Liver (tissue), 9 donors: ENCODE measurements around the gene INTS4. TPM values are rescaled to one million over a fixed set of nuclear protein-coding genes. Genes with fewer than 3 reads are reported as not detected.
"Not testable (repeated sequence)": the region's sequence is repeated elsewhere in the genome, so short reads cannot be mapped to it uniquely, and the experiment has no call there.

Experiments
- DNase-seq: peaks from one replicate; pipeline ENCODE4 v3.0.0-alpha.2; 2017; ENCODE audit warnings: low spot score
- H3K27ac ChIP-seq, 2 donors: one replicate each; pipeline ENCODE4 v1.7.0; 2013; ENCODE audit warnings: inconsistent platforms in 2 of 2, low read length in 2 of 2, control low read depth in 1 of 2, low read depth in 1 of 2, mild to moderate bottlenecking in 1 of 2
- H3K27me3 ChIP-seq, 4 donors: one replicate each; pipeline versions ENCODE4 v1.6.1 to v1.7.0; 2013; ENCODE audit warnings: low read length in 3 of 4, inconsistent platforms in 1 of 4, mild to moderate bottlenecking in 1 of 4, moderate library complexity in 1 of 4; ENCODE audit not compliant: control insufficient read depth in 4 of 4, insufficient read depth in 4 of 4
- H3K36me3 ChIP-seq, 4 donors: one replicate each; pipeline versions ENCODE4 v1.6.1 to v1.7.0; 2013; ENCODE audit warnings: low read length in 3 of 4, mild to moderate bottlenecking in 3 of 4, low read depth in 1 of 4, moderate library complexity in 1 of 4; ENCODE audit not compliant: control insufficient read depth in 4 of 4, insufficient read depth in 3 of 4
- H3K4me1 ChIP-seq, 4 donors: one replicate each; pipeline versions ENCODE4 v1.6.1 to v1.7.0; 2013; ENCODE audit warnings: low read length in 3 of 4, mild to moderate bottlenecking in 3 of 4, moderate library complexity in 1 of 4; ENCODE audit not compliant: control insufficient read depth in 4 of 4, insufficient read depth in 4 of 4
- H3K4me3 ChIP-seq, 3 donors: one replicate each; pipeline versions ENCODE4 v1.6.1 to v1.7.0; 2013; ENCODE audit warnings: low read length in 3 of 3, control low read depth in 1 of 3, low read depth in 1 of 3, mild to moderate bottlenecking in 1 of 3
- H3K9ac ChIP-seq, 2 donors: one replicate each; pipeline ENCODE4 v1.7.0; 2013; ENCODE audit warnings: low read length in 2 of 2, mild to moderate bottlenecking in 2 of 2, moderate library complexity in 2 of 2, control low read depth in 1 of 2, low read depth in 1 of 2
- H3K9me3 ChIP-seq, 4 donors: one replicate each; pipeline versions ENCODE4 v1.6.1 to v1.7.0; 2013; ENCODE audit warnings: low read length in 3 of 4; ENCODE audit not compliant: control insufficient read depth in 4 of 4
- ATF3 ChIP-seq: IDR thresholded peaks from 2 replicates; pipeline ENCODE4 v1.6.1; 2016; ENCODE audit warnings: antibody characterized with exemption
- EGR1 ChIP-seq, 2 donors: IDR thresholded peaks; 2 replicates each; pipeline ENCODE4 v1.6.1; 2016 to 2018; ENCODE audit warnings: antibody characterized with exemption in 2 of 2, low read depth in 2 of 2
- HNF4G ChIP-seq: IDR thresholded peaks from 2 replicates; pipeline ENCODE4 v1.6.1; 2016; ENCODE audit warnings: antibody characterized with exemption
- JUND ChIP-seq, 2 donors: IDR thresholded peaks; 2 replicates each; pipeline ENCODE4 v1.6.1; 2016; ENCODE audit warnings: antibody characterized with exemption in 2 of 2
- MAX ChIP-seq: IDR thresholded peaks from 2 replicates; pipeline ENCODE4 v1.6.1; 2016; ENCODE audit warnings: antibody characterized with exemption
- NR2F2 ChIP-seq: IDR thresholded peaks from 2 replicates; pipeline ENCODE4 v1.6.1; 2016; ENCODE audit warnings: antibody characterized with exemption
- REST ChIP-seq: IDR thresholded peaks from 2 replicates; pipeline ENCODE4 v1.6.1; 2016; ENCODE audit warnings: antibody characterized with exemption, mild to moderate bottlenecking
- RXRA ChIP-seq, 2 donors: IDR thresholded peaks; 2 replicates each; pipeline ENCODE4 v1.6.1; 2017 to 2018; ENCODE audit warnings: antibody characterized with exemption in 2 of 2, mild to moderate bottlenecking in 1 of 2
- TAF1 ChIP-seq: conservative IDR thresholded peaks from 2 replicates; pipeline ENCODE4 v1.6.1; 2016; ENCODE audit warnings: antibody characterized with exemption, mild to moderate bottlenecking
- WGBS: extraction: QIAGEN DNeasy Blood & Tissue Kit; methylation state at CpG from one replicate; pipeline ENCODE4 v1.1.7; 2013; 5-methylcytosine and 5-hydroxymethylcytosine counted together
- polyA plus RNA-seq, 2 donors: library from polyadenylated mRNA; stranded (reverse) in 1 of 2; unstranded in 1 of 2; fragments of 200-250 nt in 1 of 2; fragments of >200 nt in 1 of 2; fragmentation: Nextera tagmentation in 1 of 2; extraction: Ambion mirVana in 1 of 2; gene quantifications; one replicate each; pipeline versions ENCODE4 v1.2.1 to v1.2.3, GENCODE V29; 2013 to 2015
- total RNA-seq, 2 donors: library from RNA; depleted of rRNA; stranded (reverse); fragments of >200 nt; gene quantifications; one replicate each; pipeline ENCODE4 v1.2.3, GENCODE V29; 2014
- donor health status: healthy.
- donor health status: healthy.
- donor health status: healthy.
- donor health status: healthy.
- donor health status: healthy.

The INTS4 gene
- total and polyA plus RNA-seq, 4 donors, result 7.9 to 19.1 (median 15.0) TPM

- TF ChIP-seq ATF3, result no peak
- no peak for TF ChIP-seq TAF1
- Histone ChIP-seq H3K4me1 (no peaks in the 10 kb centered on the region), H3K36me3 (peaks cover 4 to 14% (median 6%) of the 10 kb centered on the region in 4 donors), H3K4me3 (no peak overlapping the region), H3K9ac (no peak overlapping the region), H3K27ac (no peak overlapping the region), H3K9me3 (peaks cover 2 to 7% (median 5%) of the 10 kb centered on the region in 4 donors), H3K27me3 (no peaks in the 10 kb centered on the region)
- over 99% methylated on average over 2 of the region's 2 CpGs for WGBS
- DNase-seq, result no peak
Observed at GRCh38 chr11:77854838-77855237, 139.6 kb downstream of the INTS4 start.

GRCh38 chr11:77851503-77851902, 143.0 kb downstream of the INTS4 start:
- Histone ChIP-seq H3K4me3 (no peak overlapping the region), H3K27me3 (no peaks in the 10 kb centered on the region), H3K4me1 (no peaks in the 10 kb centered on the region), H3K27ac (no peak overlapping the region), H3K9me3 (peaks cover 2 to 7% (median 5%) of the 10 kb centered on the region in 4 donors), H3K36me3 (peaks cover 2 to 14% (median 7%) of the 10 kb centered on the region in 4 donors), H3K9ac (no peak overlapping the region)
- TF ChIP-seq HNF4G (no peak), JUND (IDR thresholded peaks at IDR 0.05) (no peak), TAF1 (no peak), EGR1 (IDR thresholded peaks at IDR 0.05; ENCODE audit: low read depth in 2 of 2) (no peak), MAX (no peak), RXRA (IDR thresholded peaks at IDR 0.05) (no peak), REST (no peak), ATF3 (no peak), NR2F2 (no peak)
- 92% methylated on average over 1 of the region's 1 CpG for WGBS
- DNase-seq, result no peak

GRCh38 chr11:77843700-77844099, 150.8 kb downstream of the INTS4 start:
- H3K4me1 ChIP-seq, H3K27me3 ChIP-seq, H3K27ac ChIP-seq, H3K4me3 ChIP-seq, DNase-seq, H3K9ac ChIP-seq, H3K9me3 ChIP-seq: not testable (repeated sequence)
- H3K36me3 ChIP-seq, result peaks cover 0 to 20% (median 8%) of the 10 kb centered on the region in 4 donors
- WGBS, result 86% methylated on average over 5 of the region's 5 CpGs
